GM23248 (cell line): ENCODE results near the gene RAB15.

ENCODE experiments used
- EZH2 ChIP-seq: fragments of 200-600 bp; sonication (generic); IDR thresholded peaks from 2 replicates; pipeline ENCODE4 v1.6.1; 2018; ENCODE audit warnings: antibody characterized with exemption, mild to moderate bottlenecking; ENCODE audit not compliant: insufficient read depth, poor library complexity, severe bottlenecking
- EZH2phosphoT487 ChIP-seq: fragments of 200-600 bp; sonication (generic); IDR thresholded peaks from 2 replicates; pipeline ENCODE4 v1.6.1; 2018; ENCODE audit warnings: antibody characterized with exemption, moderate library complexity, mild to moderate bottlenecking, low read depth; ENCODE audit not compliant: insufficient read depth

DNA sequence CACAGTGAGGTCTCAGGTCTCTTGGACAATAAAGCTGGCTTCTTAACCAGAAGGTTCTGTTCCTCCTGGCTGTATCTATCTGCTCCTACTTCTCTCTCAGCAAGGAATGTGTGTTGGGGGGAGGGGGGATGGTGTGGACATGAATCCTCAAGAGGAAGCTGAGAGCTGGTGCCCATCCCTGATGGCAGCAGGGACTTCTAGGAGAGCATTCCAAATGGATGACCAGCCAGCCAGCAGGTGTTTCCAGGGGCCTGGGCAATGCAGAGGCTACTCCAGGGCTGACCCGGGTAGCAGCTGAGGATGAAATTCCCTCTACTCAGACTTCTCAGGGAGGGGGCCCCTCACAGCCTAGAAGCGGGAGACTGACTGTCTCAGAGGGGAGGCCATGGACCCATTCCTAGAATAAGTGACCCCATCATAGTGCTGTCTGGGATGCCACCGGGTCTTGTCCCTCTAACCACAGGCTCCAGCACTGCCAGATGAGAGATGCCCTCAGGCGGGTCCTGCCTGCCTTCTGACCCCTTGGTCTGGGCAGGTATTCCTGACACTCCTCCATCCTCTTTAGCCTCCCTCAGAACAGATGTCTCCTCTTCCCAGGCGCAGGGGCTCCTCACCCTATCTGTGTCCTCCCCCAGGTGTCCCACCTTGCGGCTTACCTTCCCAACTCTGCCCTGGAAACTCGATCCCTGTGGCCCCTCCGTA, 1.2 kb downstream of the RAB15 start:
- TF ChIP-seq EZH2phosphoT487 = no peak
- no peak for TF ChIP-seq EZH2
